ENCODE data around the gene TAGAP. TPM values are rescaled to one million over a fixed set of nuclear protein-coding genes. Genes with fewer than 3 reads are reported as not detected.

TAGAP gene
- total RNA-seq, 2 experiments from 2014 or later, result 245 to 261 TPM

DNA sequence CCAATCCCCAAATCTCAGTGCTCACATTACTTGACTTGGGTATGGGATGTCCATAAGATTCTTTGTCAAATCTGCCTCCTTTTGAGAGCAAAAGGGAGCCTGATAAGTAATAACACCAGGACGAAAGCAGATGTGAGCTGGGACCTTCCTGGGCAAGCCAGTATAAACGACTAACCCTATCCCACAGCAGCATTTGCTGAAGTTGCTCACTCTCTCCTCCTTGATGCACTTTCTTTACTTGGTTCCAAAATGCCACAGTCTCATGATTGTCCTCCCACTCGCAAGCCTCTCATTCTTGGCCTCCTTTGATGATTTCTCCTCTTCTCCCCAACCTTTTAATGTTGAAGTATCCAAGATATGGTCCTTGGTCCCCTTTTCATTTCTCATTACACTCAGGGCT, 44.7 kb upstream of the TAGAP start:
- Histone ChIP-seq H3K4me1 (ENCODE audit: insufficient read depth, low read length) (peaks cover 12% of the 10 kb centered on the region), H3K9me3 (ENCODE audit: control insufficient read depth in 1 of 2, insufficient read depth in 1 of 2, low read length in 2 of 2) (no peaks in the 10 kb centered on the region), H3K36me3 (ENCODE audit: insufficient read depth, low read length) (no peaks in the 10 kb centered on the region), H3K4me3 (ENCODE audit: low read length) (no peak overlapping the region), H3K27me3 (ENCODE audit: control insufficient read depth in 1 of 2, insufficient read depth in 2 of 2, low read length in 2 of 2) (no peaks in the 10 kb centered on the region), H3K27ac (ENCODE audit: low read depth in 1 of 2, low read length in 2 of 2) (no peak overlapping the region)
- Mint-ChIP-seq H3K27ac (no peak overlapping the region), H3K9me3 (no peaks in the 10 kb centered on the region), H3K4me1 (ENCODE audit: low read depth) (peaks cover 16% of the 10 kb centered on the region), H3K36me3 (ENCODE audit: low read depth) (no peaks in the 10 kb centered on the region), H3K27me3 (no peaks in the 10 kb centered on the region), H3K4me3 (no peak overlapping the region)
- no peak for DNase-seq
- intact Hi-C loops (cut with DNase I, micrococcal nuclease), result no loop called here
- TF ChIP-seq, protein P1, sequence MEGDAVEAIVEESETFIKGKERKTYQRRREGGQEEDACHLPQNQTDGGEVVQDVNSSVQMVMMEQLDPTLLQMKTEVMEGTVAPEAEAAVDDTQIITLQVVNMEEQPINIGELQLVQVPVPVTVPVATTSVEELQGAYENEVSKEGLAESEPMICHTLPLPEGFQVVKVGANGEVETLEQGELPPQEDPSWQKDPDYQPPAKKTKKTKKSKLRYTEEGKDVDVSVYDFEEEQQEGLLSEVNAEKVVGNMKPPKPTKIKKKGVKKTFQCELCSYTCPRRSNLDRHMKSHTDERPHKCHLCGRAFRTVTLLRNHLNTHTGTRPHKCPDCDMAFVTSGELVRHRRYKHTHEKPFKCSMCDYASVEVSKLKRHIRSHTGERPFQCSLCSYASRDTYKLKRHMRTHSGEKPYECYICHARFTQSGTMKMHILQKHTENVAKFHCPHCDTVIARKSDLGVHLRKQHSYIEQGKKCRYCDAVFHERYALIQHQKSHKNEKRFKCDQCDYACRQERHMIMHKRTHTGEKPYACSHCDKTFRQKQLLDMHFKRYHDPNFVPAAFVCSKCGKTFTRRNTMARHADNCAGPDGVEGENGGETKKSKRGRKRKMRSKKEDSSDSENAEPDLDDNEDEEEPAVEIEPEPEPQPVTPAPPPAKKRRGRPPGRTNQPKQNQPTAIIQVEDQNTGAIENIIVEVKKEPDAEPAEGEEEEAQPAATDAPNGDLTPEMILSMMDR (IDR thresholded peaks at IDR 0.05), result no peak
- no peak for ATAC-seq (ENCODE audit: poor library complexity)
- POLR2A ChIA-PET, result no interaction called here
- CTCF ChIA-PET, result interaction anchor here (1.4 to 1.8 kb wide), 2 partner anchors 13 to 45 kb away, joined by 5 to 7 read pairs; no protein-coding TSS in a partner anchor

DNA sequence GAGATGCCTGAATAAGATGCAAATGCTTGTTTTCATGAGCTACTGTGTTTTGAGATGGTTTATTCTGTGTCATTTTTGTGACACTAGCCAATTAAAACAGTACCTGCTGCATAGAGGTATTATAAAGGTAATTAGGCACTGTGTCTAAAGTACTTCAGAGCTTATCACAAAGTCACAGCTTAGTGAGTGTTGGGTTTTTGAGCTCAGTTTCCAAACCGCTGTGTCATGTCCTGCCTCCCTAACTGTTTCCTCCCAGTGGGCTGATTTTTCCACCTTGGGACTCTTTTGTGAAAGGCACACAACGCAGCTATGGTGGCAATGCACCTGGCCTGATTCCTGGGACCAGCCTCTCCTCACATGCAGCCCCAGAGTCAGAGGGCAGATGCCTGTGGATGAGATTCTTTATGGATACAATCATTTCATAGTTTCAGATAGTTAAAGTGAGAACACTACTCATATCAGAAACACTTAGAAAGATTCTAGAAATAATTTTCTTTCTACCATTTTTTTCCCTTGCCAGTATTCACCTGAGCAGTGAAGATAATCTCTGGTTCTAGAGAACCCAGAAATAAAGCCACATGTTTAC, 41.3 kb upstream of the TAGAP start:
- H3K4me1 Mint-ChIP-seq (ENCODE audit: low read depth), result no peaks in the 10 kb centered on the region
- H3K27me3 Mint-ChIP-seq, result no peaks in the 10 kb centered on the region
- Histone ChIP-seq H3K4me1 (ENCODE audit: insufficient read depth, low read length) (no peaks in the 10 kb centered on the region), H3K27me3 (ENCODE audit: control insufficient read depth in 1 of 2, insufficient read depth in 2 of 2, low read length in 2 of 2) (no peaks in the 10 kb centered on the region), H3K27ac (ENCODE audit: low read depth in 1 of 2, low read length in 2 of 2) (no peak overlapping the region), H3K36me3 (ENCODE audit: insufficient read depth, low read length) (no peaks in the 10 kb centered on the region), H3K9me3 (ENCODE audit: control insufficient read depth in 1 of 2, insufficient read depth in 1 of 2, low read length in 2 of 2) (no peaks in the 10 kb centered on the region), H3K4me3 (ENCODE audit: low read length) (no peak overlapping the region)
- DNase-seq (no peak), ATAC-seq (ENCODE audit: poor library complexity) (no peak)
- no peaks in the 10 kb centered on the region for H3K36me3 Mint-ChIP-seq (ENCODE audit: low read depth)
- CTCF ChIA-PET, result no interaction called here
- H3K9me3 Mint-ChIP-seq, result no peaks in the 10 kb centered on the region
- H3K27ac Mint-ChIP-seq, result no peak overlapping the region
- intact Hi-C loops (cut with DNase I, micrococcal nuclease), result no loop called here
- POLR2A ChIA-PET, result interaction anchor here (0.7 kb wide), 1 partner anchor 21 kb away, joined by 3 read pairs; no protein-coding TSS in a partner anchor
- no peak overlapping the region for H3K4me3 Mint-ChIP-seq
- TF ChIP-seq, protein P1 (IDR thresholded peaks at IDR 0.05), result no peak

GRCh38 chr6:159085396-159085895, 40.7 kb upstream of the TAGAP start:
- no peak overlapping the region for H3K27ac Mint-ChIP-seq
- intact Hi-C loops (cut with DNase I, micrococcal nuclease), result no loop called here
- CTCF ChIA-PET, result no interaction called here
- H3K4me1 ChIP-seq (ENCODE audit: insufficient read depth, low read length), result peaks cover 4% of the 10 kb centered on the region
- peaks cover 2% of the 10 kb centered on the region for H3K4me1 Mint-ChIP-seq (ENCODE audit: low read depth)
- H3K4me3 Mint-ChIP-seq, result no peak overlapping the region
- H3K9me3 Mint-ChIP-seq, result no peaks in the 10 kb centered on the region
- H3K27me3 ChIP-seq (ENCODE audit: control insufficient read depth in 1 of 2, insufficient read depth in 2 of 2, low read length in 2 of 2), result no peaks in the 10 kb centered on the region
- POLR2A ChIA-PET, result interaction anchor here (0.7 kb wide), 1 partner anchor 21 kb away, joined by 3 read pairs; no protein-coding TSS in a partner anchor
- no peaks in the 10 kb centered on the region for H3K27me3 Mint-ChIP-seq
- H3K36me3 ChIP-seq (ENCODE audit: insufficient read depth, low read length), result no peaks in the 10 kb centered on the region
- no peak overlapping the region for H3K4me3 ChIP-seq (ENCODE audit: low read length)
- no peaks in the 10 kb centered on the region for H3K36me3 Mint-ChIP-seq (ENCODE audit: low read depth)
- DNase-seq (no peak), ATAC-seq (ENCODE audit: poor library complexity) (no peak)
- no peaks in the 10 kb centered on the region for H3K9me3 ChIP-seq (ENCODE audit: control insufficient read depth in 1 of 2, insufficient read depth in 1 of 2, low read length in 2 of 2)
- TF ChIP-seq, protein P1 (IDR thresholded peaks at IDR 0.05), result no peak
- H3K27ac ChIP-seq (ENCODE audit: low read depth in 1 of 2, low read length in 2 of 2), result no peak overlapping the region

Measured in CD4-positive, alpha-beta T cell (primary cell).